ENCODE data around the gene CD6. TPM values are rescaled to one million over a fixed set of nuclear protein-coding genes. Genes with fewer than 3 reads are reported as not detected.

CD6 gene
- total and polyA plus RNA-seq, 10 of the 15 experiments (the other 5 are each of a cell fraction or from before 2014, with no cell fraction given), result 0.37 to 17.6 (median 6.2) TPM

- DNase-seq (ENCODE audit: low read depth, low spot score) (no peak), FAIRE-seq (no peak), ATAC-seq (no peak)
- ChIA-PET POLR2A (interaction anchor here (1.4 kb wide), 1 partner anchor 10 kb away, joined by 3 read pairs; no protein-coding TSS in a partner anchor), RAD21 (ENCODE audit: unreplicated experiment) (no interaction called here), SMC1A (ENCODE audit: uncharacterized antibody, unreplicated experiment) (interaction anchor here (0.8 to 2.3 kb wide), 2 partner anchors 12 to 21 kb away, joined by 3 to 10 read pairs; no protein-coding TSS in a partner anchor), CTCF (interaction anchor here (0.8 to 2.0 kb wide), 5 partner anchors 12 to 260 kb away, joined by 3 to 6 read pairs (median 4); partner anchors contain the start of gene TMEM109)
- Histone ChIP-seq H3K27me3 (replicated peaks in 1 of 2; ENCODE audit: control insufficient read depth in 2 of 2, insufficient read depth in 2 of 2, low read length in 1 of 2) (no peaks in the 10 kb centered on the region), H3K4me1 (ENCODE audit: control insufficient read depth, insufficient read depth, low read length) (peaks cover 34% of the 10 kb centered on the region), H3K36me3 (ENCODE audit: control insufficient read depth in 2 of 2, insufficient read depth in 2 of 2, low read length in 1 of 2) (peaks cover 0 to 1% of the 10 kb centered on the region in 2 experiments; a peak in 2 of 4 replicates), H3K9me3 (replicated peaks; ENCODE audit: control insufficient read depth, insufficient read depth, low read length) (no peaks in the 10 kb centered on the region), H3K9ac (ENCODE audit: control insufficient read depth, insufficient read depth, low read length) (no peak overlapping the region), H4K20me1 (ENCODE audit: control insufficient read depth, insufficient read depth) (no peaks in the 10 kb centered on the region), H3K4me3 (no peak overlapping the region), H3K79me2 (ENCODE audit: control insufficient read depth, insufficient read depth, low read length) (no peaks in the 10 kb centered on the region), H3K4me2 (ENCODE audit: control insufficient read depth, insufficient read depth) (no peak overlapping the region), H3K27ac (ENCODE audit: control insufficient read depth, insufficient read depth) (no peak overlapping the region), H2AFZ (ENCODE audit: control insufficient read depth, low read depth, low read length) (no peak overlapping the region)
- intact Hi-C loops (cut with micrococcal nuclease; ENCODE audit: unreplicated experiment) (no loop called here), in situ Hi-C loops (cut with MboI) (no loop called here)
- WGBS (ENCODE audit: insufficient coverage, insufficient replicate concordance, low lambda C conversion rate, missing lambda C conversion rate), result 67% methylated on average over 16 of the region's 16 CpGs
- BruUV-seq (replicated peaks), result no TSS peak
- TF ChIP-seq ASH2L (IDR thresholded peaks at IDR 0.05; ENCODE audit: borderline replicate concordance, low read depth) (no peak), CTCF (IDR thresholded peaks at IDR 0.05 in 2 of 3, conservative IDR thresholded peaks at IDR 0.05 in 1 of 3; ENCODE audit: control insufficient read depth in 2 of 3, extremely low read depth in 1 of 3, insufficient read depth in 1 of 3, low read depth in 3 of 3, low read length in 3 of 3) (no peak), RAD21 (IDR thresholded peaks at IDR 0.05; ENCODE audit: insufficient read depth, low read depth, low read length) (no peak), ZNF384 (IDR thresholded peaks at IDR 0.05; ENCODE audit: borderline replicate concordance, low read depth, low read length) (no peak), BMI1 (IDR thresholded peaks at IDR 0.05; ENCODE audit: borderline replicate concordance) (no peak), ZZZ3 (IDR thresholded peaks at IDR 0.05; ENCODE audit: control insufficient read depth, insufficient read length, low read depth) (no peak), MAX (IDR thresholded peaks at IDR 0.05; ENCODE audit: low read depth, low read length) (no peak), NFIC (IDR thresholded peaks at IDR 0.05; ENCODE audit: low read depth, low read length) (no peak), PAX5 (IDR thresholded peaks at IDR 0.05; ENCODE audit: borderline replicate concordance, low read depth, low read length) (no peak), MEF2A (IDR thresholded peaks at IDR 0.05; ENCODE audit: insufficient read depth, low read depth, low read length) (no peak)
Observed at GRCh38 chr11:60927600-60927999, 43.9 kb upstream of the CD6 start.
